ENCODE data around the gene TMEM213.

The TMEM213 gene

DNA sequence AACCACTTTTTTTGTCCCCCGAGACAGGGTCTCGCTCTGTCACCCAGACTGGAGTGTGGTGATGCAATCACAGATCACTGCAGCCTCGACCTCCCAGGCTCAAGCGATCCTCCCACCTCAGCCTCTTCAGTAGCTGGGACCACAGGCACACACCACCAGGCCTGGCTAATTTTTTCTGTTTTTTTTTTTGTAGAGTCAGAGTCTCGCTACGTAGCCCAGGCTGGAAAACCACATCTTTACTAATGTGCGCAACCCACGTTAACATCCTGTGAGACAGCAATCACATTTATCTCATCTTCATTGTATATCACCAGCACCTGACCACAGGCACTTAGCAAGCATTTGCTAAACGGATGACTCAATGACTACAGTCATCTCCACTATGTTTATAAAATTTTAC, 78.0 kb downstream of the TMEM213 start:
- no peak for DNase-seq

- no peak for DNase-seq
Observed at GRCh38 chr7:138876326-138876725, 78.5 kb downstream of the TMEM213 start.

- DNase-seq, result no peak
Observed at GRCh38 chr7:138878051-138878450, 80.3 kb downstream of the TMEM213 start.

GRCh38 chr7:138878856-138879255, 81.1 kb downstream of the TMEM213 start:
- no peak for DNase-seq

- no peak for DNase-seq
Observed at GRCh38 chr7:138879356-138879755, 81.6 kb downstream of the TMEM213 start.

GRCh38 chr7:138880881-138881578, 83.2 kb downstream of the TMEM213 start:
- DNase-seq, result peak in 2 of 56 donors; percentile 4 to 51

- DNase-seq, result no peak
Observed at GRCh38 chr7:138881579-138882188, 83.9 kb downstream of the TMEM213 start.

DNA sequence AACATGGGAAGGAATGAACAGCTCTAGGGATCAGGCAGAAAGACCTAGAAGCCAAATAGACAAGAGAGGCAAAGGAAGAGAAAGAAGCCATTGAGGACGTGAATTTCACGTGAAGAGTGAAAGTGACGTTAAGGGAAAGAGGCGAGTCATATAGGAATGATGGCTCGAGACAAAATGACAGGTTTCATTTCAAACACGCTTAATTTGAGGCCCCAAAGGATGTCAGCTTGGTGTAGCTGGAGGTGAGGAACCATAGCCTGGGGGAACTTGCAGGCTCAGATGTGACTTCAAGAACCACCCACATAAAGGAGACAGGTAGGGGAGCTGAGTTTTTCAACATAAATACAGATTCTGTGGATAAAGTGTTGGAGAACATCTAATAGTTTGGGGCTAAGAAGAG, 84.5 kb downstream of the TMEM213 start:
- DNase-seq, result no peak

- DNase-seq, result no peak
Observed at GRCh38 chr7:138885383-138886147, 87.8 kb downstream of the TMEM213 start.

DNA sequence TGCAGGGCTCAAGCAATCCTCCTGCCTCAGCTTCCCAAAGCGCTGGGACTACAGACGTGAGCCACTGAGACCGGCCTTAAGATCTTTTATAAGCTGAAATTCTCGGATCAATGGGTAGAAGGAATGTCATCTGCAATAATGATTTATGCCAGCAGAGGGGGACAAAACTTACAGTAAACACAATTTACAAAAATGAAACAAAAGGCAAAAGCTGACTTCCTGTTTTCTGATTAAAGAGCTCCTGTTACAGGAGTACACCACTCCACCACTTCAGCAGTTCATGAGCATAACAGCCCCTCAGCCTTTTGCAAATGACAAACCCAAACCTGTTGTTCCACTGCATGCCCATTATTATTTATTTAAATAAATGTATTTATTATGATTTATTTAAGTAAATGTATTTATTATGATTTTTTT, 88.7 kb downstream of the TMEM213 start:
- DNase-seq, result no peak

- no peak for DNase-seq
Observed at GRCh38 chr7:138887085-138887710, 89.4 kb downstream of the TMEM213 start.

Measured in nucleus accumbens (tissue), 56 donors.